ENCODE data around the gene ICAM4.

The ICAM4 gene

GRCh38 chr19:10291554-10292205 is 4.9 kb downstream of the ICAM4 start:
- DNase-seq: no peak

GRCh38 chr19:10292206-10292788 is 5.5 kb downstream of the ICAM4 start:
- DNase-seq: peak; percentile 77

- DNase-seq: peak; percentile 33
Measured at GRCh38 chr19:10292789-10293636, 6.3 kb downstream of the ICAM4 start.

- DNase-seq: no peak
Measured at GRCh38 chr19:10293637-10294367, 7.0 kb downstream of the ICAM4 start.

GRCh38 chr19:10294368-10294697 is 7.6 kb downstream of the ICAM4 start:
- no peak for DNase-seq

- DNase-seq: peak; percentile 82
Measured at GRCh38 chr19:10295305-10295846, 8.6 kb downstream of the ICAM4 start.

GRCh38 chr19:10295847-10296591 is 9.3 kb downstream of the ICAM4 start:
- no peak for DNase-seq

- DNase-seq: no peak
Measured at GRCh38 chr19:10299545-10300458, 13.0 kb downstream of the ICAM4 start.

- peak; percentile 59 for DNase-seq
Measured at GRCh38 chr19:10305139-10305806, 18.5 kb downstream of the ICAM4 start.

GRCh38 chr19:10306327-10306726 is 19.6 kb downstream of the ICAM4 start:
- DNase-seq: no peak

- no peak for DNase-seq
Measured at GRCh38 chr19:10309423-10309822, 22.7 kb downstream of the ICAM4 start, which contains the start of gene ZGLP1. Gene ZGLP1, minus strand, starts transcription at chr19:10309815.

- DNase-seq: peak; percentile 88
Measured at GRCh38 chr19:10315335-10316214, 28.8 kb downstream of the ICAM4 start, which contains the start of gene FDX2. Gene FDX2, minus strand, starts transcription at chr19:10316015. Its CDS starts 19 bp downstream, at chr19:10315996.

- DNase-seq: no peak
Measured at GRCh38 chr19:10316229-10317044, 29.7 kb downstream of the ICAM4 start.

- no peak for DNase-seq
Measured at GRCh38 chr19:10317045-10317856, 30.5 kb downstream of the ICAM4 start.

GRCh38 chr19:10317857-10318462 is 31.2 kb downstream of the ICAM4 start:
- DNase-seq: no peak

- DNase-seq: no peak
Measured at GRCh38 chr19:10318807-10319682, 32.3 kb downstream of the ICAM4 start.
